Ishikawa (cell line): ENCODE data around the gene TCF4.

Experiments used
- CEBPB ChIP-seq: IDR thresholded peaks from 2 replicates; pipeline ENCODE4 v1.6.1; 2012
- CREB1 ChIP-seq: IDR thresholded peaks from 2 replicates; pipeline ENCODE4 v1.6.1; 2012; ENCODE audit warnings: low read depth
- EGR1 ChIP-seq: IDR thresholded peaks from 2 replicates; pipeline ENCODE4 v1.6.1; 2012
- EP300 ChIP-seq: IDR thresholded peaks from 2 replicates; pipeline ENCODE4 v1.6.1; 2012; ENCODE audit warnings: borderline replicate concordance
- FOXM1 ChIP-seq: IDR thresholded peaks from 2 replicates; pipeline ENCODE4 v1.6.1; 2012; ENCODE audit warnings: low read depth, borderline replicate concordance
- NFIC ChIP-seq: IDR thresholded peaks from 2 replicates; pipeline ENCODE4 v1.6.1; 2012
- RAD21 ChIP-seq: IDR thresholded peaks from 2 replicates; pipeline ENCODE4 v1.6.1; 2012; ENCODE audit warnings: low read depth
- TAF1 ChIP-seq: IDR thresholded peaks from 2 replicates; pipeline ENCODE4 v1.6.1; 2012; ENCODE audit warnings: low read depth, mild to moderate bottlenecking
- TCF12 ChIP-seq: IDR thresholded peaks from 2 replicates; pipeline ENCODE4 v1.6.1; 2012; ENCODE audit warnings: low read depth
- TEAD4 ChIP-seq: IDR thresholded peaks from 2 replicates; pipeline ENCODE4 v1.6.1; 2012
- YY1 ChIP-seq: IDR thresholded peaks from 2 replicates; pipeline ENCODE4 v1.6.1; 2012; ENCODE audit warnings: low read depth
- ZBTB7A ChIP-seq: IDR thresholded peaks from 2 replicates; pipeline ENCODE4 v1.6.1; 2012; ENCODE audit warnings: low read depth
- TF ChIP-seq, protein P1 (sequence below): IDR thresholded peaks from 2 replicates; pipeline ENCODE4 v1.6.1; 2012; ENCODE audit warnings: low read depth, mild to moderate bottlenecking
- TF ChIP-seq, protein P2 (sequence below): IDR thresholded peaks from 2 replicates; pipeline ENCODE4 v1.6.1; 2012
- TF ChIP-seq, protein P3 (sequence below): IDR thresholded peaks from 2 replicates; pipeline ENCODE4 v1.6.1; 2012

TCF4 gene

DNA sequence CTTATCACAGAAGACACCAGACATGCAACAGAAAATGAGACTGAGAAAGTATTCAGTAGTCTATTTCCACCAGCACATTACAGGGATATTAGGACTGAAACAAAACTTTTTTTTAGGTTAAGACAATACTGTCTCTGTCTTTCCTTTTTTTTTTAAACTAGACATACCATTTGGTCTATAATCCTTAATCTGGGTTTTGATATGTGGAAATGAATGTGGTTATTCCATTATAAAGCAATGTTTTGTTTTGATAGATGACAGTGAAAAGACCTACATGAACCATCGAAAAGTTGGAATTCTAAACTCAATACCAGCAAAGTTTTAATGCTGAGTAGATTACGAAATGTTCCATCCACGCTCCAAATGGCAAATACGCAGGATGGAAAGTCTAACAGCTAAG lies 123.4 kb downstream of the TCF4 start:
- no peak for TF ChIP-seq YY1

DNA sequence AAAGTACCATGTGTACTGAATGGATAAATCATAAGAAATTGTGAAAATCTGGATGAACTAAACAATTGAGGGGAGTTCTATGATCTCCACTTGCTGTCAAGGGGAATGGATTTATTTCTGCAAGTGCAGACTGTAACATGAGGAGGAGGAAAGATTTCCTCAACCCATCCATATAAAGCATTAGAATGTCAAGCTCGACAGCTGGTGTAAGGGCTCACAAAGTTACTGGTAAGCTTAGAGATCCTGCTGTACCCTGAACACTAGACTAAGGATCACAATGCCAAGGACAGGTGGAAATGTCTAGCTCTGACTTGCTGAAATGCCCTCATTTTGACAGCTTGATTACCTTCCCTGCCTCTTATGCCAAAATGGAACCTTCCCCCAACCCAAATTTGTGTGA lies 125.3 kb downstream of the TCF4 start:
- no peak for TF ChIP-seq RAD21
- no peak for TF ChIP-seq TEAD4
- no peak for TF ChIP-seq CEBPB
- no peak for TF ChIP-seq TAF1
- TF ChIP-seq YY1, result no peak
- TF ChIP-seq CREB1, result no peak
- TF ChIP-seq, protein P1, sequence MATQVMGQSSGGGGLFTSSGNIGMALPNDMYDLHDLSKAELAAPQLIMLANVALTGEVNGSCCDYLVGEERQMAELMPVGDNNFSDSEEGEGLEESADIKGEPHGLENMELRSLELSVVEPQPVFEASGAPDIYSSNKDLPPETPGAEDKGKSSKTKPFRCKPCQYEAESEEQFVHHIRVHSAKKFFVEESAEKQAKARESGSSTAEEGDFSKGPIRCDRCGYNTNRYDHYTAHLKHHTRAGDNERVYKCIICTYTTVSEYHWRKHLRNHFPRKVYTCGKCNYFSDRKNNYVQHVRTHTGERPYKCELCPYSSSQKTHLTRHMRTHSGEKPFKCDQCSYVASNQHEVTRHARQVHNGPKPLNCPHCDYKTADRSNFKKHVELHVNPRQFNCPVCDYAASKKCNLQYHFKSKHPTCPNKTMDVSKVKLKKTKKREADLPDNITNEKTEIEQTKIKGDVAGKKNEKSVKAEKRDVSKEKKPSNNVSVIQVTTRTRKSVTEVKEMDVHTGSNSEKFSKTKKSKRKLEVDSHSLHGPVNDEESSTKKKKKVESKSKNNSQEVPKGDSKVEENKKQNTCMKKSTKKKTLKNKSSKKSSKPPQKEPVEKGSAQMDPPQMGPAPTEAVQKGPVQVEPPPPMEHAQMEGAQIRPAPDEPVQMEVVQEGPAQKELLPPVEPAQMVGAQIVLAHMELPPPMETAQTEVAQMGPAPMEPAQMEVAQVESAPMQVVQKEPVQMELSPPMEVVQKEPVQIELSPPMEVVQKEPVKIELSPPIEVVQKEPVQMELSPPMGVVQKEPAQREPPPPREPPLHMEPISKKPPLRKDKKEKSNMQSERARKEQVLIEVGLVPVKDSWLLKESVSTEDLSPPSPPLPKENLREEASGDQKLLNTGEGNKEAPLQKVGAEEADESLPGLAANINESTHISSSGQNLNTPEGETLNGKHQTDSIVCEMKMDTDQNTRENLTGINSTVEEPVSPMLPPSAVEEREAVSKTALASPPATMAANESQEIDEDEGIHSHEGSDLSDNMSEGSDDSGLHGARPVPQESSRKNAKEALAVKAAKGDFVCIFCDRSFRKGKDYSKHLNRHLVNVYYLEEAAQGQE, result no peak
- TF ChIP-seq, protein P2, sequence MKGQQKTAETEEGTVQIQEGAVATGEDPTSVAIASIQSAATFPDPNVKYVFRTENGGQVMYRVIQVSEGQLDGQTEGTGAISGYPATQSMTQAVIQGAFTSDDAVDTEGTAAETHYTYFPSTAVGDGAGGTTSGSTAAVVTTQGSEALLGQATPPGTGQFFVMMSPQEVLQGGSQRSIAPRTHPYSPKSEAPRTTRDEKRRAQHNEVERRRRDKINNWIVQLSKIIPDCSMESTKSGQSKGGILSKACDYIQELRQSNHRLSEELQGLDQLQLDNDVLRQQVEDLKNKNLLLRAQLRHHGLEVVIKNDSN, result no peak

DNA sequence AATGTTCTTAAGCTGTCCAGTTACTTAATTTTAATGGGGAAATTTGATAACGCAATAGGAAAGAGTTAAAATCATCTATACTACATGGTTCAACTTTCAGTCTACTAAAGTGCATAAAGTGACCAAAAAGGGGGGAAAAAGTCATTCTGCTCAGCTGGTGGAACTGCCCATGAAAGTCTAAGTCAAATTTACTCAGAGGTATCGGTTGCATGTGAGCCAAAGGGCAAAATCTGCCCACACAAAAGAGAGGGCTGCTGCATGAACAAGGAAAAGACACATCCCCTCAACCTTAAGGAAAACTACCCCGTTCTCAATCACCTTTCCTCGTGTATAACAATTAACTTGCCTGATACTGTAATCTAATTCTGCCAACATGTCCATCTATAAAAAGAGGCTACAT lies 126.1 kb downstream of the TCF4 start:
- TF ChIP-seq, protein P1, result no peak
- no peak for TF ChIP-seq EP300
- no peak for TF ChIP-seq CREB1

DNA sequence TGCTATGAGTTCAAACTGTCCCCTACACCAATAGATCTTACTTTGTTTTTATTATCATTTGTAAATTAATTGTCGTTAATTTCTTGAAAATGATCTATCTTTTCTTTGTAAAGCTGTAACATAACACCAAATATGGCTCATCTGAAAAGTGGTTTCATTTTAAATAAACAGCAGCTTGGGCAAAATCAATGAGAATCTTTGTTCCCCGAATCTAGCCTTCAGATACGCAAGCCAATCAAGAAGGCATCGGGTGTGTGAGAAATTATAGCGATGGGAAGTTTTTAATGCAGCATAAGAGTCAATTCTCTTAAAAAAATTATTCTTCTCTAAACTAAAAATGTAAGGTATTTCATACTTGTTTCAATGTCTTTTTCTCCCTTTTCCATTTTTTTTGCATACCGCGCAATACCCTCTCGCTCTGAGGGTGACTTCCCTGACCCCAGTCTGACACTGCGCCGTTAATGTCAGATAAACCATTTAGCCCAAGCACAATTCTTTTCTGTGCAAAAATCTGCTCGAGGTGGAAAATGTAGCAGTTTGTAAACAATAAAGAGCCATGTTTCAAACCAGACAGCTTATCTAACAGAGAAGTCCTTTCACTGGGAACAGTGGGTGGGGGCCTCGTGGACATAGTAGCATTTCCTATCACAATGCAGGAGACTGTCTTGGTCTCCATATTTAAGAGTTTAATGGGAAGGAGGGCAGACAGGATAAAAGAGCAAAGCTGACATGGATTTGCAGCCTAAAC lies 129.4 kb downstream of the TCF4 start:
- TF ChIP-seq TCF12 (no peak), ZBTB7A (no peak), YY1 (no peak), FOXM1 (no peak), RAD21 (no peak), EGR1 (no peak), EP300 (no peak), NFIC (no peak), CREB1 (no peak), TAF1 (no peak), TEAD4 (no peak), CEBPB (no peak)
- TF ChIP-seq, protein P2, result no peak
- TF ChIP-seq, protein P3, sequence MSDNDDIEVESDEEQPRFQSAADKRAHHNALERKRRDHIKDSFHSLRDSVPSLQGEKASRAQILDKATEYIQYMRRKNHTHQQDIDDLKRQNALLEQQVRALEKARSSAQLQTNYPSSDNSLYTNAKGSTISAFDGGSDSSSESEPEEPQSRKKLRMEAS, result no peak
- TF ChIP-seq, protein P1, result no peak

DNA sequence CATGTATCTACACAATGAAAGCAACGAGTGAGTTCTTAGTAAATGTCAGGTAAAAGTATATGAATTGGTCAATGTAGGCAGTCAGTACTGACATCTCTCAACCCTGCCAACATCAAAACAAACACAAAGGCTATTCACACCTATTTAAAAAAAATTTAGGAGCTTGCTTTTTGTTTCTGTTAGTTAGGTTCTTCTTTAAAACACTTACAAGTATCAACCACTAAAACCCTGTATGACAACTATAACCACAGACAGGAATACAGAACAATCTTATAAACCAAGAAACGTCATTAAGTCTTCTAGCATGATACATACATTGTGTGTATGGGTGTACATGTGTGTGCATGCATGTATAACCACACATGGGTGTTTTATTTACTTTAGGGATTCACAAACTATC lies 131.0 kb downstream of the TCF4 start:
- TF ChIP-seq TAF1 (no peak), EP300 (no peak), TEAD4 (no peak), ZBTB7A (no peak), CREB1 (no peak), FOXM1 (no peak), YY1 (no peak), CEBPB (no peak), RAD21 (no peak), NFIC (no peak), TCF12 (no peak), EGR1 (no peak)
- TF ChIP-seq, protein P2, result no peak
- TF ChIP-seq, protein P1, result no peak
- TF ChIP-seq, protein P3, result no peak
